Retinal pigment epithelial cell (primary cell): Measurements from ENCODE around the gene CLASP1.
"Not testable (repeated sequence)": the region's sequence is repeated elsewhere in the genome, so short reads cannot be mapped to it uniquely, and the experiment has no call there.

Experiments used
- DNase-seq: peaks from one replicate; pipeline ENCODE4 v3.0.0-alpha.2; 2010; ENCODE audit warnings: low read depth
- H3K4me3 ChIP-seq: 2 replicates; pipeline ENCODE4 v1.5.1; 2011; ENCODE audit warnings: mild to moderate bottlenecking, low read length, control low read depth, moderate library complexity
- CTCF ChIP-seq: conservative IDR thresholded peaks from 2 replicates; pipeline ENCODE4 v1.5.1; 2011; ENCODE audit warnings: low read depth, low read length, control low read depth, inconsistent platforms

CLASP1 gene

GRCh38 chr2:121690095-121690494, 40.8 kb upstream of the CLASP1 start:
- TF ChIP-seq CTCF = no peak

GRCh38 chr2:121689356-121689755, 40.1 kb upstream of the CLASP1 start:
- no peak for DNase-seq
- TF ChIP-seq CTCF = peak; percentile 56
- H3K4me3 ChIP-seq = no peak overlapping the region

More at GRCh38 chr2:121690095-121690494, 40.8 kb upstream of the CLASP1 start:
- no peak for DNase-seq
- H3K4me3 ChIP-seq = no peak overlapping the region

- H3K4me3 ChIP-seq = no peak overlapping the region
- DNase-seq = no peak
- TF ChIP-seq CTCF = no peak
These were observed 39.6 kb upstream of the CLASP1 start for GRCh38 chr2:121688820-121689219.

DNA sequence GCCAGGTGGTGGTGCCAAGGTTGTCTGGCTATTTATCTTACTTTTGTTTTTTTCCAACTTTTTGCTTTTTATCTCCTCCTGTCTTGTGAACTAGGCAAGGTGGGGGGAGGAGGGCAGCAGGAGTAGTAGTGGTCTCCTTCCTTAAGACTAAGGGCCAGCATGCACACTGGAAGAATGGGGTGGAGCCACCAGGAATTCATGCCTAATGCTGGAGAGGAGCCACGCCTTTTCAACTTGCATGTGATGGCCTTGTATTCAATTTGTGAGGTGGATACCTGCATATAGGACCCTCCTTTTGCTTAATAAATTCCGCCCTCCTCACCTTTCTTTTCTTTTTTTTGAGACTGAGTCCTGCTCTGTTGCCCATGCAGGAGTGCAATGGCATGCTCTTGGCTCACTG, 37.6 kb upstream of the CLASP1 start:
- no peak for TF ChIP-seq CTCF
- no peak for DNase-seq
- H3K4me3 ChIP-seq = no peak overlapping the region

DNA sequence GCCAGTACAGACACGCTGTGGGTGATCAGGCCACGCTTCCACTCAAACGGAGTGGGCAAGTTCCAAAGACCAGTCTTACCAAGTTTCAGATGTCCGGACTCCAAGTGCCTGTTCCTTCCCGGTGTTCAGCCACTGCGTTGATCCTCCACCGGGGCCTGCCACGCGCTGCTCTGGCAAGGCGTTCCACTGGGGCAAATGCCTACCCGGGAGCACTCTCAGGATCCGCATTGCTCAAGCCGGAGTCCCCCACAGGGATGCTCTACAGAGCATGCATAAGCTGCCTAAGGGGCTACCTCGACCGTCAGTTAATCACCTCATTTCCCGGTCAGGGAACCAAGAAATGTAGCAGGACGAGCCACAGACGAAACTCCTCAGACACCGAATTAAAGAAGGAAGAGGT, 37.0 kb upstream of the CLASP1 start:
- no peak for DNase-seq
- TF ChIP-seq CTCF = no peak

DNA sequence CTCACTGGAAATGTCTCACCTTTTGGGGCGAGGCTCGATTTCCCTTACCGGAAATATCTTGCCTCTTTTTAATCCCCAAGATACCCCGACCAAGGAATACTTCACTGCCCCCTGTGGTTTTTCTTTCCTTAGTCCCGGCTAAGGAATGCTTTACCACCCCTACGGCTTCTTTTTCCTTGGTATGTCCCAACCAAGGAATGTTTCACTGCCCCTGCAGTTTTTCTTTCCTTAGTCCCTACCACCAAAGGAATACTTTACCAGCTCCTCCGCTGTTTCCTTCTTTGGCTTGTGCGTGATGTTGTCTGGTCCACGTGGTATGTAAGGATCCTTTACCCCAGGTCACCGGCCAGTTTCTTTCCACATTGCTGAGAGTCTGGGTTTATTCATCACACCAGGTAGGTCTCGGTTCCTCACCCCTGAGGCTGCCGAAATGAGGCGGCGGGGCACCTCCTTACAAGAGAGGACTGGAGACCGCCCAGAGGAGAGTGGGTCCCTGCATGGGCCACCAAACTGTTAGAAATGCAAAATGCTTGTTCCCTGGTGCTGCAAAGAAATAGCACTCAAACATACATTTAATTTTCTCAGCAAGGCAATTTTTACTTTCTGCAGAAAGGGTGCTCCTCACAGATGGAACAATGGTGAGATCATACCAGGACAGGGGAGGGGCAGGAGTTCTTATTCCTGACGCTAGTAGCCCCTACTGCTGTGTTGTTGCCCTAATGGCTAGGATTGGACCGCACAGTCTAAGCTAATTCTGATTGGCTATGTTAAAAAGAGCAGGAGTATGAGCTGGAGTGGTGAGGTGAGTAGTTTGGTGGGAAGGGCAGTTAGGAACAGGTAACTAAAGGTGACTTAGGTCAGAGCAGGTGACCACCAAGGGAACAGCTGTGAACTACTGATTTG, 33.4 kb upstream of the CLASP1 start:
- TF ChIP-seq CTCF = no peak
- no peak for DNase-seq
- H3K4me3 ChIP-seq = no peak overlapping the region

More for the DNA sequence above, 37.0 kb upstream of the CLASP1 start:
- H3K4me3 ChIP-seq = no peak overlapping the region

- no peak overlapping the region for H3K4me3 ChIP-seq
- TF ChIP-seq CTCF = no peak
- DNase-seq = no peak
These were observed 28.6 kb upstream of the CLASP1 start for GRCh38 chr2:121677855-121678254.

- not testable (repeated sequence) for DNase-seq, H3K4me3 ChIP-seq
These were observed 22.4 kb upstream of the CLASP1 start for GRCh38 chr2:121671621-121672020.
